ENCODE data around the gene ABHD4. TPM values are rescaled to one million over a fixed set of nuclear protein-coding genes. Genes with fewer than 3 reads are reported as not detected.

The ABHD4 gene
- total and polyA plus RNA-seq, 2 donors (not counting 1 experiment from before 2014, with no cell fraction given): 10.5 to 22.7 TPM

- ATAC-seq (ENCODE audit: low read depth) (no peak), DNase-seq (no peak)
- no peaks in the 10 kb centered on the region for H3K79me2 ChIP-seq (ENCODE audit: control insufficient read depth, insufficient read depth, low read length)
- Mint-ChIP-seq H3K27ac (no peak overlapping the region), H3K27me3 (no peaks in the 10 kb centered on the region), H3K4me1 (no peaks in the 10 kb centered on the region), H3K9me3 (ENCODE audit: insufficient read depth) (no peaks in the 10 kb centered on the region), H3K4me3 (no peak overlapping the region)
- no peak overlapping the region for H3K27ac ChIP-seq (ENCODE audit: low read length in 2 of 2)
- TF ChIP-seq CTCF (IDR thresholded peaks at IDR 0.05) (no peak), EZH2 (IDR thresholded peaks at IDR 0.05; ENCODE audit: borderline replicate concordance, insufficient read depth, low read depth, low read length, poor library complexity, severe bottlenecking) (no peak)
- H3K27me3 ChIP-seq (replicated peaks in 1 of 4; ENCODE audit: control extremely low read depth in 1 of 4, control insufficient read depth in 3 of 4, insufficient read depth in 4 of 4, low read length in 3 of 4): no peaks in the 10 kb centered on the region
- ChIA-PET POLR2A (no interaction called here), CTCF (interaction anchor here (0.7 to 6.4 kb wide), 7 partner anchors 85 to 338 kb away, joined by 3 to 74 read pairs (median 6); partner anchors contain the start of gene OXA1L)
- WGBS (ENCODE audit: insufficient coverage): 93% methylated on average over 5 of the region's 8 CpGs
- H3K4me2 ChIP-seq (replicated peaks; ENCODE audit: low read depth, low read length, poor library complexity, severe bottlenecking): no peak overlapping the region
- no peaks in the 10 kb centered on the region for H4K20me1 ChIP-seq (ENCODE audit: control insufficient read depth, insufficient read depth, low read length, poor library complexity, severe bottlenecking)
- intact Hi-C loops (cut with micrococcal nuclease): no loop called here
- H3K9ac ChIP-seq (ENCODE audit: low read length): no peak overlapping the region
- no peak overlapping the region for H3K4me3 ChIP-seq (ENCODE audit: control extremely low read depth in 1 of 5, extremely low read depth in 1 of 5, insufficient read depth in 1 of 5, low read depth in 2 of 5, low read length in 4 of 5)
- H2AFZ ChIP-seq (ENCODE audit: insufficient read depth, low read depth, low read length, poor library complexity, severe bottlenecking): no peak overlapping the region
- H3K36me3 ChIP-seq (replicated peaks in 1 of 2; ENCODE audit: control extremely low read depth in 1 of 2, control insufficient read depth in 1 of 2, extremely low read depth in 1 of 2, insufficient read depth in 2 of 2, low read length in 1 of 2): no peaks in the 10 kb centered on the region
- H3K4me1 ChIP-seq (ENCODE audit: control insufficient read depth in 2 of 2, insufficient read depth in 2 of 2, low read length in 2 of 2): no peaks in the 10 kb centered on the region
- no peaks in the 10 kb centered on the region for H3K9me3 ChIP-seq (ENCODE audit: control extremely low read depth in 1 of 3, control insufficient read depth in 2 of 3, insufficient read depth in 1 of 3, low read length in 2 of 3)
Observed at GRCh38 chr14:22656945-22657731, 59.0 kb downstream of the ABHD4 start.

- Histone ChIP-seq H3K36me3 (replicated peaks in 1 of 2; ENCODE audit: control extremely low read depth in 1 of 2, control insufficient read depth in 1 of 2, extremely low read depth in 1 of 2, insufficient read depth in 2 of 2, low read length in 1 of 2) (no peaks in the 10 kb centered on the region), H3K9ac (ENCODE audit: low read length) (no peak overlapping the region), H4K20me1 (ENCODE audit: control insufficient read depth, insufficient read depth, low read length, poor library complexity, severe bottlenecking) (no peaks in the 10 kb centered on the region), H3K79me2 (ENCODE audit: control insufficient read depth, insufficient read depth, low read length) (no peaks in the 10 kb centered on the region), H3K4me3 (ENCODE audit: control extremely low read depth in 1 of 5, extremely low read depth in 1 of 5, insufficient read depth in 1 of 5, low read depth in 2 of 5, low read length in 4 of 5) (no peak overlapping the region), H3K27me3 (replicated peaks in 1 of 4; ENCODE audit: control extremely low read depth in 1 of 4, control insufficient read depth in 3 of 4, insufficient read depth in 4 of 4, low read length in 3 of 4) (no peaks in the 10 kb centered on the region), H3K27ac (ENCODE audit: low read length in 2 of 2) (no peak overlapping the region), H2AFZ (ENCODE audit: insufficient read depth, low read depth, low read length, poor library complexity, severe bottlenecking) (no peak overlapping the region), H3K9me3 (ENCODE audit: control extremely low read depth in 1 of 3, control insufficient read depth in 2 of 3, insufficient read depth in 1 of 3, low read length in 2 of 3) (no peaks in the 10 kb centered on the region), H3K4me2 (replicated peaks; ENCODE audit: low read depth, low read length, poor library complexity, severe bottlenecking) (no peak overlapping the region), H3K4me1 (ENCODE audit: control insufficient read depth in 2 of 2, insufficient read depth in 2 of 2, low read length in 2 of 2) (no peaks in the 10 kb centered on the region)
- H3K4me3 Mint-ChIP-seq: no peak overlapping the region
- H3K9me3 Mint-ChIP-seq (ENCODE audit: insufficient read depth): no peaks in the 10 kb centered on the region
- intact Hi-C loops (cut with micrococcal nuclease): loop anchor here (1.0 kb wide), 1 partner anchor 195 kb away; no protein-coding TSS in a partner anchor
- H3K4me1 Mint-ChIP-seq: no peaks in the 10 kb centered on the region
- H3K27me3 Mint-ChIP-seq: no peaks in the 10 kb centered on the region
- TF ChIP-seq CTCF (IDR thresholded peaks at IDR 0.05): no peak
- TF ChIP-seq EZH2 (IDR thresholded peaks at IDR 0.05; ENCODE audit: borderline replicate concordance, insufficient read depth, low read depth, low read length, poor library complexity, severe bottlenecking): no peak
- WGBS (ENCODE audit: insufficient coverage): 100% methylated on average over 1 of the region's 1 CpG
- ChIA-PET CTCF (interaction anchor here (0.9 to 6.4 kb wide), 7 partner anchors 86 to 339 kb away, joined by 3 to 74 read pairs (median 6); partner anchors contain the start of gene OXA1L), POLR2A (interaction anchor here (0.6 kb wide), 1 partner anchor 87 kb away, joined by 4 read pairs; no protein-coding TSS in a partner anchor)
- DNase-seq (peak; percentile 19), ATAC-seq (ENCODE audit: low read depth) (no peak)
- H3K27ac Mint-ChIP-seq: no peak overlapping the region
Observed at GRCh38 chr14:22657861-22658260, 59.8 kb downstream of the ABHD4 start.

All from B cell (primary cell).